ENCODE measurements around the gene TNPO3. TPM values are rescaled to one million over a fixed set of nuclear protein-coding genes. Genes with fewer than 3 reads are reported as not detected.

Gene TNPO3
- total RNA-seq, 1 donor from 2014 or later = 28.6 TPM

GRCh38 chr7:128988372-128988771 is 66.5 kb downstream of the TNPO3 start:
- ATAC-seq = no peak
- intact Hi-C loops (cut with DNase I) = no loop called here
- DNase-seq (ENCODE audit: low spot score) = no peak

DNA sequence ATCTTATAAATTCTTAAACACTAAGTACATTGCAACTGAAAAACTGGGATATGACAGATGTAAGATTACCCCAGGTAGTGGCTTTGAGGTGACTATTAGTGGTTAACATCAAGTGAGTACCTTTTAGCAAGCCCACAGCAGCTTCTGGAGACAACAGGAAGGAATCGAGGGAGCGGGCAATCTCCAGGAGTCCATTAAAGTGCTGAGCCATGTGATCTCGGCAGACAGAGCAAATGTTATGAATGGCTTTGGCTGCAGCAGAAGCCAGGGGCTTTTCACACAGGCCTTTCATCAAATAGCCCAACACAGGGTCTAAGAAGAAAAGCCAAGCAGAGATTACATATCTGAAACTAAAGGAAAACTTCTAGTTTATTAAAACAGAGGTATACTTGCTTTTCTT is 68.3 kb downstream of the TNPO3 start:
- intact Hi-C loops (cut with DNase I) = no loop called here
- no peak for ATAC-seq
- DNase-seq (ENCODE audit: low spot score) = no peak

- DNase-seq (ENCODE audit: low spot score) (no peak), ATAC-seq (no peak)
- intact Hi-C loops (cut with DNase I) = no loop called here
Measured at GRCh38 chr7:128985660-128986059, 69.3 kb downstream of the TNPO3 start.

- no peak for ATAC-seq
- intact Hi-C loops (cut with DNase I) = no loop called here
Measured at GRCh38 chr7:128982105-128982504, 72.8 kb downstream of the TNPO3 start.

GRCh38 chr7:128974241-128974934 is 80.5 kb downstream of the TNPO3 start:
- intact Hi-C loops (cut with DNase I) = no loop called here
- DNase-seq (ENCODE audit: low spot score) = no peak
- ATAC-seq = no peak

More at GRCh38 chr7:128982105-128982504, 72.8 kb downstream of the TNPO3 start:
- DNase-seq (ENCODE audit: low spot score) = no peak

DNA sequence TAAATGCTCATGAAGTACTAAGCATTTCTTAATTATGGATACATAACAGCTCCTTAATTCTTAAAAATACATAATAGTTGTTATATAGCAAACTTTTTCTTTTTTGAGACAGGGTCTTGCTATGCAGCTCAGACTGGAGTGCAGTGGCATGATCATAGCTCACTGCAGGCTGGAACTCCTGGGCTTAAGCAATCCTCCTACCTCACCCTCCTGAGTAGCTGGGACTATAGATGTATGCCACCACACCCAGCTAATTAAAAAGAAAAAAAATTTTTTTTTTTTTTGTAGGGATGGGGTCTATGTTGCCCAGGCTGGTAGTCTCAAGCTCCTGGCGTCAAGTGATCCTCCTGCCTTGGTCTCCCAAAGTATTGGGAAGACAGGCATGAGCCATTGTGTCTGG is 86.3 kb downstream of the TNPO3 start:
- ATAC-seq (no peak), DNase-seq (ENCODE audit: low spot score) (no peak)
- intact Hi-C loops (cut with DNase I) = no loop called here

GRCh38 chr7:128963327-128963757 is 91.6 kb downstream of the TNPO3 start:
- ATAC-seq (no peak), DNase-seq (ENCODE audit: low spot score) (no peak)
- intact Hi-C loops (cut with DNase I) = no loop called here

- DNase-seq (ENCODE audit: low spot score) (no peak), ATAC-seq (no peak)
- intact Hi-C loops (cut with DNase I) = no loop called here
Measured at GRCh38 chr7:128962899-128963298, 92.0 kb downstream of the TNPO3 start.

DNA sequence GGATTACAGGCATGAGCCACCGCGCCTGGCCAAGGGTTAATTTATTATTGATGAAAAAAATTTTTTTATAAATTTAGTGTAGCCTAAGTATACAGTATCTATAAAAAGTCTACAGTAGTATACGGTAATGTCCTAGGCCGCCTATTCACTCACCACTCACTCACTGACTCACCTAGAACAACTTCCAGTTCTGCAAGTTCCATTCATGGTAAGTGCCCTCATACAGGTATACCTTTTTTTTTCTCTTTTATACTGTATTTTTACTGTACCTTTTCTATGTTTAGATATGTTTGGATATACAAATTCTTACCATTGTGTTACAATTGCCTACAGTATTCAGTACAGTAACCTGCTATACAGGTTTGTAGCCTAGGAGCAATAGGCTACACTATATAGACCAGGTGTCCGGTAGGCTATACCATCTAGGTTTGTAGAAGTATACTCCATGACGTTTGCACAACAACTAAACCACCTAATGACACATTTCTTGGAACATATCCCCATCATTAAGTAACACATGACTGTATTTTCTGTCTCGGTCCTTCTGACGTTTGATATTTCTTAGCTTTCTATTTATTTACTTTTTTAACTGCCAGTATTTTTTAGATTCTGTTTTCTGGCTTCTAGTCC is 93.8 kb downstream of the TNPO3 start:
- no peak for ATAC-seq
- DNase-seq (ENCODE audit: low spot score) = no peak
- intact Hi-C loops (cut with DNase I) = no loop called here

DNA sequence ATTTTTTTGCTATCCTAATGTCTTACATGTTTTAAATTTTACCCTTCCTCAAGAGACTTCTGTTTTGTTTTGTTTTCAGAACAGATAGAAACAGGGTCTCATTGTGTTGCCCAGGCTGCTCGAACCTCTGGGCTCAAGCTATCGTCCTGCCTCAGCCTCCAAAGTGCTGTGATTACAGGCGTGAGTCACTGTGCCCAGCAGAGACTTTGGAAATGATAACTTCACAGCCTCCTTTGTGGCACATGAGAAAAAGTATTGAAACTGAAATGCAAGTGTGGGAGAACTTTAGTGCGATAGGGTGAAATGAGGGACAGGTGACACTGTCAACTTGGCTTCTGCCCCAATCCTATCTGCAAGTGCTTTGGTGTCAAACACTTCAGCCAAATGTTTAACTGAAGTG is 95.6 kb downstream of the TNPO3 start:
- ATAC-seq (no peak), DNase-seq (ENCODE audit: low spot score) (no peak)
- intact Hi-C loops (cut with DNase I) = no loop called here

DNA sequence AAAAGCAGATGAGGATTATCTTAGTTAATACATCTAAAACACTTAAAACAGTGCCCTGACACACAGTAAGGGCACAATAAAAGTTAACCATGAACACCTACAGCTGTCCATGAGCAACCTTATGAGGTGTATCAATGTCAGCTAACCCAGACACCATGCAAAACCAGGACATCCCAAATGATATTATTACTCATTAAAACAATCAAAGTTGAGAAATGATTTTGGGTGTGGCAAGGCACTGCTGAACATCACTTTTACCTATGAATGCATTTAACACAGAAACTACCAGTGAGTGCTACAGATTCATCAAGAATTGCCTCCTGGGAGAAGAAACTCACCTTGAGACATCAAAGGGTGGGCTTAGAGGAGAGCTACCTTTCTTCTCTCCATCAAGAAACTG is 98.9 kb downstream of the TNPO3 start:
- DNase-seq (ENCODE audit: low spot score) = no peak
- intact Hi-C loops (cut with DNase I) = no loop called here
- no peak for ATAC-seq

DNA sequence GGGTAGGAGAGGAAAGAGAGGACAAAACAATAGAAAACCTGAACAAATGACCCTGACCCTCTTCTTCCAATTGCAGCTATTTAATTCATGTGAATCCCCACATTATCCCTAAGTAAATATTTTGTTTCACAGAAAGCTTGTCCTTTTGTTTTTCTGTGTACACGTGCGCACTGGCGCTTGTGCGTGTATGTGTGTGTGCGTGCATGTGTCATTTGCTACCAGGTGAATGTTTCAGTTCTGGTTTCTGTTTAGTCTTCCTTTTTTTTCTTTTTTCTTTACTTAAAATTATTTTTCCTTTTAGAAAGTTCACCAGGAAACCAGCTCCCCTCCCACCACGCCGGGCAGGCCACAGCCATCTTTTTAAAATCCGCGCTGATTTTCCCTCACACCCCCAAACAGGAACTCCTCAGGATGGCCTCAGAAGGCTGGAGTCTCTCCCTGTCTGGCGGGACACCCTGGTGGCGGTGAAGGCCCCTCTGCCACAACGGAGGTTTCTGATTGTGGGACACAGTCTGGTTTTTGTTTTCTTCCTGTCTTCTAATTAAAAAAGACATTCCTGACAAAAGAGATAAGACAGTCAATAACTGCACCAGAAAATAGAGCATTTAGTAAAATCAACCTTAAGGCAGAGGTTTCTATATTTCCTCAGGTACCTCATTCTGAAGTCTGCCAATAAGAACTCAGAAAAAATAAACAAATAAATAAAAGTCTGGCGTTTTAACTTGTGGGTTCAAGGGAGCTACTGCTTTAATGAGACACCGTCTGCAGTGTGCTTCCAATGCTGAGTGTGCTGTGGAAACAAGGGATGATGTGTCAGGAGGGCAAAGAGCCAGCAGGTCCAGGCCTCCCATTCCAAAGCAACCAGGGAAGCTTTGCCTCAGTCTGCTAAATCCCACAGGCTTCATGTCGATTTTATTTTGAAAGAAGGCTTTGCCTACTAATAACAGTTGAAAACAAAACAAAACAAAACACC is 99.8 kb downstream of the TNPO3 start:
- intact Hi-C loops (cut with DNase I) = no loop called here
- ATAC-seq (no peak), DNase-seq (ENCODE audit: low spot score) (no peak)

- ATAC-seq (no peak), DNase-seq (ENCODE audit: low spot score) (no peak)
- intact Hi-C loops (cut with DNase I) = no loop called here
Measured at GRCh38 chr7:128954150-128954549, 100.8 kb downstream of the TNPO3 start.

DNA sequence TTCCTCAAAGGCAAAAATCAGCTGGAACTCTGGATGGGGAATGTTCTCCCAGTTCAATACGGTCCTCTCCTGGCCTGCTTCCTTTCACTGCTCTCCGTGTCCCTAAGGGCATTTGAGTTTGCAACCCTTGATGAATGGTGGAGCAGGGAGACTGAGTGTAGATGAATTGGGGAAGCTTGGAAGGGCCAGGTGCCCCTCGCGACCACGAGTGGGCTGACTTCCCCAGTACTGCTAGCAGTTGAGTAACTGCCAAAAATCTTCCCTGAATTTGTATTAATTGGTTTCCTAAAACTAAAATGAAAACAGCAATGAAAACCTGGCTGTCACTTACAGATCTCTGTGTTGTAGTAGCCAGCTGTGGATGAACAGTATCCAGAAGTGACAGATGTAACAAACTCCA is 103.6 kb downstream of the TNPO3 start:
- intact Hi-C loops (cut with DNase I) = no loop called here
- DNase-seq (ENCODE audit: low spot score) = no peak
- ATAC-seq = no peak

GRCh38 chr7:128948976-128949760 is 105.7 kb downstream of the TNPO3 start:
- ATAC-seq = peak; percentile 16

GRCh38 chr7:128948312-128948973 is 106.5 kb downstream of the TNPO3 start:
- intact Hi-C loops (cut with DNase I) = no loop called here
- ATAC-seq = peak; percentile 25
- no peak for DNase-seq (ENCODE audit: low spot score)

More at GRCh38 chr7:128948976-128949760, 105.7 kb downstream of the TNPO3 start:
- intact Hi-C loops (cut with DNase I) = no loop called here
- DNase-seq (ENCODE audit: low spot score) = no peak

- intact Hi-C loops (cut with DNase I) = no loop called here
- no peak for ATAC-seq
- DNase-seq (ENCODE audit: low spot score) = no peak
Measured at GRCh38 chr7:128947854-128948253, 107.1 kb downstream of the TNPO3 start.
